HUES48 (cell line): Measurements from ENCODE around the gene RASGRF1.

ENCODE experiments used
- H3K27ac ChIP-seq: one replicate; pipeline ENCODE4 v1.7.0; 2013; ENCODE audit warnings: low read depth, low read length, inconsistent platforms
- H3K27me3 ChIP-seq: 2 replicates; pipeline ENCODE4 v1.6.1; 2013; ENCODE audit warnings: mild to moderate bottlenecking, low read length; ENCODE audit not compliant: control insufficient read depth, insufficient read depth
- H3K36me3 ChIP-seq: 2 replicates; pipeline ENCODE4 v1.6.1; 2013; ENCODE audit warnings: low read length; ENCODE audit not compliant: control insufficient read depth, insufficient read depth
- H3K4me1 ChIP-seq: 2 replicates; pipeline ENCODE4 v1.6.1; 2013; ENCODE audit warnings: mild to moderate bottlenecking, low read length; ENCODE audit not compliant: control insufficient read depth, insufficient read depth
- H3K4me3 ChIP-seq: 2 replicates; pipeline ENCODE4 v1.5.1; 2013; ENCODE audit warnings: mild to moderate bottlenecking, low read depth, low read length
- H3K9ac ChIP-seq: 2 replicates; pipeline ENCODE4 v1.6.1; 2013; ENCODE audit warnings: mild to moderate bottlenecking, low read depth, low read length, moderate library complexity
- H3K9me3 ChIP-seq: 2 replicates; pipeline ENCODE4 v1.6.1; 2013; ENCODE audit warnings: low read length; ENCODE audit not compliant: control insufficient read depth, insufficient read depth

The RASGRF1 gene

DNA sequence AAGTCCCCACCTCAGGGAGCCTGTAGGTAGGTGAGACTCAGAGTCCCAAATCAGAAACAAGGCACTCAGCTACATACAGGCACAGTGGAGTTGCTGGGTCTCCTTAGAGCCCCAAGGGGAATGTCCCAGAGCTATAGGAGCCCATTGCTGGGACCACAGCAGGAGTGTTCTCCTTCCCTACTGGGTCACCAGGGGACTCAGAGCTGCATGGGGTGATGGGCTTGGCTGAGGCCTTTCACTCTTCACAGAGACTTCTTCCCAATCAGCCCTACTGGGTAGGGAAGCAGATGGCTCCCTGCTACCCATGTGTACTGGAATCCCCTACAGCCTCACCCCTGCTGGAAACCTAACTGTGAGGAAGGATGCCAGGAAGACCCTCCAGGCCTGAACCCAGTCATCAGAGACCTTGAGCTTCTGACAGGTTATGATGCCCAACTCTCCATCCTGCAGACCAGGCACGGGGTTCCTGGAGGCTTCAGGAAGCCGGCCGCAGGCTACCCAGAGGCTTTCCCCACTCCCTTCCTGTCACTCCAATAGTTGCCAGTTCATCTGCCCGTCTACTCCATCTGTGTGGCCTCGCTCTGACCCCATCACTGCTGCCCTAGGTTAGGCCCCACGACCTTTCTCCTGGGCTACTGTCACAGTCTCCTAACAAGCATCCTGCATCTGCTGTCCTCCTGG, 24.0 kb downstream of the RASGRF1 start:
- Histone ChIP-seq H3K9ac (no peak overlapping the region), H3K9me3 (no peaks in the 10 kb centered on the region), H3K36me3 (no peaks in the 10 kb centered on the region), H3K27ac (no peak overlapping the region), H3K4me3 (no peak overlapping the region), H3K27me3 (peaks cover 15% of the 10 kb centered on the region), H3K4me1 (no peaks in the 10 kb centered on the region)

DNA sequence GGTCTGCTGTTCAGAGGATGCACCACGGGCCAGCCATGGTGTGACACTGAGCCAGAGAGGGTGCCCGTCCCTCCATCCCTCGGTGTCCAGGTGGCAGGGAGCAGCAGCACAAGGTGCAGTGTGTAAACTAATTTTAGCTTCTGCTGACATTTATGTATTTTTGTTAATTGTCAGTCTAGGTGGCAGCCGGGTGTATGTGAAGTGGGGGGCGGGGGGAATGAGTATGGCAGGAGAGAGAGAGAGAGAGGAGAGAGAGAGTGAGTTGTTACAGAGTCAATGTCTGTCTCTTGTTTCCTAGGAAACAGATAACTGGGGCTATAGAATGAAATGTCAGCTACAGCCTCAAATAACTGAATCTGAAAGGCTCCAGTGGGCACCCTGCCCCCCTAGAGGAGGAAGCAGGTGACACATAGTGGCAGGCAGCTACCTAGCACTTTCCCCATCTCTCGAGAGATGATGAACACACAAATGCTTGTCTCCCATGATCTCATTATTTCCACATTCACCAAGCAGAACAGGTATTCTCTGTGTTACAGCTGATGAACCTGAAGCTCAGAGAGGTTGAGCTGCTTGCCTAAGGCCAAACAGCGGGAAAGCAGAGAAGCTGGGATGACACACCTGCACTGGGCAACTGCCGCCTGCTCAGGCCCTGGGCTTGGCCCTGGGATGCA, 24.7 kb downstream of the RASGRF1 start:
- Histone ChIP-seq H3K9ac (no peak overlapping the region), H3K4me1 (peaks cover 3% of the 10 kb centered on the region; the same call in 1 of the 2 replicates), H3K27me3 (peaks cover 22% of the 10 kb centered on the region), H3K36me3 (no peaks in the 10 kb centered on the region), H3K4me3 (no peak overlapping the region), H3K9me3 (no peaks in the 10 kb centered on the region), H3K27ac (no peak overlapping the region)

DNA sequence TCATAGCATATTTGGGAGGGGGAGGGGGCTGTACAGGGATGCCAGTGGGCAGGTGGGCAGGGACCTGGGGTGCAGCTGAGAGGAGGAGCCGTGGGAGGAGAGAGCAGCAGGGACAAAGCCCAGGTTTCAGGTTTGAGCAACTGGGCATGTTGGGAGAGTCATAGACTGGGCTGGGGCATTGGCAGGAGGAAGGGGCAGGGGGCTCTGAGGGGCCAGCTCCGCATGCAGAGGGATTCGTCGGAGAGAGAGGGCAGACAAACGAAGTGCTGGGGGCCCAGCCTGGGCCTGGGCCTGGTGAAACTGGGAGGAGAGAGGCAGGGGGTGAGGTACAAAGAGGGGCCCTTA, 25.2 kb downstream of the RASGRF1 start:
- no peak overlapping the region for H3K27ac ChIP-seq
- H3K4me3 ChIP-seq = no peak overlapping the region
- H3K9me3 ChIP-seq = no peaks in the 10 kb centered on the region
- peaks cover 8% of the 10 kb centered on the region for H3K4me1 ChIP-seq
- H3K36me3 ChIP-seq = no peaks in the 10 kb centered on the region
- peaks cover 27% of the 10 kb centered on the region for H3K27me3 ChIP-seq
- H3K9ac ChIP-seq = no peak overlapping the region

DNA sequence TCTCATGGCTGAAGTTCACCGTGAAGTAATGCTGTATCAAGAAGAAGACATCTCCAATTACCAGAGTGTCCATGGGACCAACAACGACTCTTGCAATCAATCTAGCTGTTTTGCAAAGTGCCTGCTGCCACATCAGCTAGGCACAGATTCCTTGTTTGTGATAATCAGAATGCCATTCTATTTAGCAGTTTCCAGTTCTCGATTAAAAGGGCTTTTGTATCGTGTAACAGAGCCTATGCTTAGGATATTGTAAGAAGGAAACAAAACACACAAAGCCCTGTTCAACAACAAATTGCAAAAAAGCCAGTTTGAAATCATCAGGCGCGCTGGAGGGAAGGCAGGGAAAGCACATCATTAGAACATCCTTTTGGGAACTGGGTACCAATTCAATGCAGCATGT, 26.1 kb downstream of the RASGRF1 start:
- no peak overlapping the region for H3K27ac ChIP-seq
- peaks cover 33% of the 10 kb centered on the region for H3K27me3 ChIP-seq
- H3K4me3 ChIP-seq = no peak overlapping the region
- peaks cover 16% of the 10 kb centered on the region for H3K4me1 ChIP-seq
- no peaks in the 10 kb centered on the region for H3K36me3 ChIP-seq
- H3K9me3 ChIP-seq = no peaks in the 10 kb centered on the region
- H3K9ac ChIP-seq = no peak overlapping the region

DNA sequence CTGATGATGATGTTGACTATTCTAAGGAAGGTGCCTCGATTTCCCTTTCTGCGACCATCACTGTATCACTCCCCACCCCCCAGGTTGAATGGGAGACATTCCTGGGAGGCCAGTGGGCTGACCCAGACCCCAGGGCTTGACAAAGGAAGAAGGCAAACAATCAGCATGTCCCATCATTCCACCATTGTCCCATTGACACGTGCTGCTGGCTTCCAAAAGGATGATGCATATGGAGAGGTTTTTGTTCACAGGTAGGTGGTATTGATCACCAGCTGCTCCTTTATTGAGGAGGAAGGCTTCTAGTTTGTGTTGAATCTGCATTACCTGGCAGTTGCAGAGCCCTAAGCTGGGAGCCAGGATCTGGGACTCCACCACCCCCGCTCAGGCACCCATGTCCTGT, 30.4 kb downstream of the RASGRF1 start:
- no peak overlapping the region for H3K4me3 ChIP-seq
- H3K27ac ChIP-seq = no peak overlapping the region
- peaks cover 17% of the 10 kb centered on the region for H3K4me1 ChIP-seq
- no peaks in the 10 kb centered on the region for H3K9me3 ChIP-seq
- peaks cover 72% of the 10 kb centered on the region for H3K27me3 ChIP-seq
- no peak overlapping the region for H3K9ac ChIP-seq
- no peaks in the 10 kb centered on the region for H3K36me3 ChIP-seq

DNA sequence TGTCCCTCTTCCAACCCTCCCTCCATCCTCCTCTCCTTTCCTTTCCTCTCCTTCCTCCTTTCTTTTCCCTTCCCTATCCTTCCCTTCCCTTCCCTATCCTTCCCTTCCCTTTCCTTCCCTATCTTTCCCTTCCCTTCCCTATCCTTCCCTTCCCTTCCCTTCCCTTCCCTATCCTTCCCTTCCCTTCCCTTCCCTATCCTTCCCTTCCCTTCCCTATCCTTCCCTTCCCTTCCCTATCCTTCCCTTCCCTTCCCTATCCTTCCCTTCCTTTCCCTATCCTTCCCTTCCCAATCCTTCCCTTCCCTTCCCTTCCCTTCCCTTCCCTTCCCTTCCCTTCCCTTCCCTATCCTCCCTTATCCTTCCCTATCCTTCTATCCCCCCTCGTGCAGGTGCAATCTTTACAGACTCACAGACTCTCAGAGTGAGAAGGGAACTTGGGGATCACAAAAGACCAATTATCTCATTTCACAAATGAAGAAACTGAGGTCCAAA, 31.5 kb downstream of the RASGRF1 start:
- no peak overlapping the region for H3K27ac ChIP-seq
- H3K4me3 ChIP-seq = no peak overlapping the region
- H3K9me3 ChIP-seq = no peaks in the 10 kb centered on the region
- H3K36me3 ChIP-seq = no peaks in the 10 kb centered on the region
- peaks cover 67% of the 10 kb centered on the region for H3K27me3 ChIP-seq
- no peak overlapping the region for H3K9ac ChIP-seq
- peaks cover 17% of the 10 kb centered on the region for H3K4me1 ChIP-seq

DNA sequence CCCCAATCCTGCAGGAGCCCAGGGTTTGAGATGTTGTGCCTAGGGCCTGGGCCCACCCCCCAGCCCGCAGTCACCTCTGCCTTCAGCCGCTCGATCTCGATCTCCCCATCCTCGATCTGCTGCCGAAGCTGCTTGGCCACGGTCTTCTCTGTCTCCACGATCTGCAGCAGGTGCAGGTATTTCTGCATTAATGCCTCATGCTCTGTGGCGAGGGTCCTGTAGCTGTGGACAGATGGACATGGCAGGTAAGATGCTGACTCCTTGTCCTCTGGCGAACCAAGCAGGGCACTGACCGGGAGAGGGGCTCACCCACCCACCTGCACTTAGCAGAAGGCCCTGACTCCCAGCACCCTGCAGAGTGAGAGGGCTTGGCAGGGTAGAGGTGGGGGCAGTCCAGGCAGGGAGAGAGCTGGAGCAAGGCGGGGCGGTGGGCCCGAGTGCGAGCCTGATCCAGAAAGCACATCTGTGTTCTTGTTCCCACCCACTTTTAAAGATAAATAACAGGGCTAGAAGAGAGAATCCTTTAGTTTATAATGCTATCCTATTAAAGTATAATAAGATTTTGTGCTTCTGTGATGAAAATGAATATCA, 32.2 kb downstream of the RASGRF1 start:
- Histone ChIP-seq H3K4me3 (no peak overlapping the region), H3K4me1 (peaks cover 17% of the 10 kb centered on the region), H3K36me3 (no peaks in the 10 kb centered on the region), H3K27me3 (peaks cover 64% of the 10 kb centered on the region), H3K27ac (no peak overlapping the region), H3K9me3 (no peaks in the 10 kb centered on the region), H3K9ac (no peak overlapping the region)

DNA sequence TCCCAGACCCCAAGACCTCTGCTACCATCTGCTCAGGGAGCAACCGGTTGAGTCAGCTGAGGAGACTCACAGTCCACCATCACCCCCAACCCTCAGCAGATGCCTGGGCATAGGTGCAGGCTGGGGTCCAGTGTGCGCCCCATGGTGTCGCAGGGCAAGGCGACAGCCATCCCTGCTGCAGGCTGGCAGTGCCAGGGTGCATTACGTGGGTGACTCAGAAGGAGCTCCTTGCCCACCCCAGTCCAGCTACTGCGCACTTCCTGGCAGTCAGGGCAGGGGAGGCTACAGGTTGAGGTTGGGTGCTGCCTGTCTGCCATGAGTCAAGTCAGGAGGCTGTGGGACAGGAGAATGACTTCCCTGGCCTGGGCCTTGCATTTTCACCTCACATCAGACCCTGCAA, 33.5 kb downstream of the RASGRF1 start:
- H3K36me3 ChIP-seq = no peaks in the 10 kb centered on the region
- peaks cover 17% of the 10 kb centered on the region for H3K4me1 ChIP-seq
- no peak overlapping the region for H3K9ac ChIP-seq
- peaks cover 63% of the 10 kb centered on the region for H3K27me3 ChIP-seq
- H3K27ac ChIP-seq = no peak overlapping the region
- H3K4me3 ChIP-seq = no peak overlapping the region
- no peaks in the 10 kb centered on the region for H3K9me3 ChIP-seq

DNA sequence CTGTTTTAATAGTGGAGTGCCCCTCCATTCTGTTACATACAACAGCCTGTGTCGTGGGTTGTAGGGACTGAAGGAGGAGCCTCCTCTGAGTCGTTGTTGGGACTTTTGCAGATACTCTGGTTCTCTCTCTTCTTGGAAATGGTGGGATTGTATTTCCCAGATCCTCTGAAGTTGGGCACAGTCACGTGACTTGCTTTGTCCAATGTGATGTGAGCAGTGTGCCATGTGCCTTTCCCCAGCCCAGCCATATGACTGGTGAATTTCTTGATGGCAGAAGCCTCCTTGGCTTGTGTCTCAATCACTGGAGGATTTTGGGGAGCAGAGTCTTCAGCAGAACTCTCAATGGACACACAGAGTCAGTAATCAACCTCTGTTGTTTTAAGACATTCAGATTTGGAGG, 36.2 kb downstream of the RASGRF1 start:
- Histone ChIP-seq H3K36me3 (no peaks in the 10 kb centered on the region), H3K27me3 (peaks cover 38% of the 10 kb centered on the region)

DNA sequence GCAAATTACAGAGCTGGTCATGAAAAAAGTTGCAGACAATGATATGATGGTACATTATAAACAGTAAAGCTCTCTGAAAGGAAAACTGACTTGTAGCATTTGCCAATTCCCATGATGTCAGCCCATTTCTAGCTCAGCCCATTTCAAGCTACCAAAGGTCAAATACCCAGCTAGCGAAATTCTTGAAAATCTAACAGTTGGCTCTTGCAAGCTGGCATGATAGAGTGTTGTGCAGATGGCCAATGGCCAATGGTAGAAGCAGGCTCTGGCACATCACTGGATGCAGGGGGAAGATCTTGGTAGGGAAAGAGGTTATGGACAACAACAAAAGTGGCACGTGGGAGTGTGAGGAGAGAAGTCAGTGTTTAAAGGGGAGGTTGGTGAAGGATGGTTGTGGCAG, 36.7 kb downstream of the RASGRF1 start:
- no peak overlapping the region for H3K27ac ChIP-seq
- H3K9ac ChIP-seq = no peak overlapping the region
- H3K27me3 ChIP-seq = peaks cover 33% of the 10 kb centered on the region
- H3K4me3 ChIP-seq = no peak overlapping the region
- H3K36me3 ChIP-seq = no peaks in the 10 kb centered on the region
- no peaks in the 10 kb centered on the region for H3K9me3 ChIP-seq
- H3K4me1 ChIP-seq = no peaks in the 10 kb centered on the region

More for the DNA sequence above, 36.2 kb downstream of the RASGRF1 start:
- Histone ChIP-seq H3K9me3 (no peaks in the 10 kb centered on the region), H3K4me1 (peaks cover under 1% of the 10 kb centered on the region; the same call in 1 of the 2 replicates), H3K27ac (no peak overlapping the region), H3K9ac (no peak overlapping the region), H3K4me3 (no peak overlapping the region)
